SU-DHL-6 (cell line): ENCODE data around the gene RACGAP1.

Source experiments
- H2AFZ ChIP-seq: fragments of 200-600 bp; sonication (generic); 2 replicates; pipeline ENCODE4 v1.6.1; 2014; ENCODE audit warnings: low read depth, mild to moderate bottlenecking, moderate library complexity, mixed read lengths, antibody characterized with exemption, low read length; ENCODE audit not compliant: severe bottlenecking
- H3F3A ChIP-seq: fragments of 200-600 bp; shearing (Covaris generic); 2 replicates; pipeline ENCODE4 v1.6.0; 2016; ENCODE audit warnings: antibody characterized with exemption, mild to moderate bottlenecking; ENCODE audit not compliant: insufficient read depth
- H3K27ac ChIP-seq: fragments of 200-600 bp; sonication (generic); 2 replicates; pipeline ENCODE4 v1.5.1; 2016; ENCODE audit warnings: low read depth, mild to moderate bottlenecking, low read length, moderate library complexity, mixed read lengths
- H3K27me3 ChIP-seq: fragments of 200-600 bp; sonication (generic), shearing (Covaris generic); 2 replicates; pipeline ENCODE4 v1.6.0; 2014; ENCODE audit warnings: mild to moderate bottlenecking, low read length
- H3K36me3 ChIP-seq: fragments of 200-600 bp; sonication (generic); 2 replicates; pipeline ENCODE4 v1.6.1; 2014; ENCODE audit warnings: mild to moderate bottlenecking, low read length, mixed read lengths
- H3K4me2 ChIP-seq: fragments of 300-600, 200-600 bp; shearing (Covaris generic), sonication (generic); 2 replicates; pipeline ENCODE4 v1.6.0; 2014; ENCODE audit warnings: low read length, low read depth, mild to moderate bottlenecking; ENCODE audit not compliant: poor library complexity, severe bottlenecking
- H3K4me3 ChIP-seq: fragments of 200-600 bp; sonication (generic); 2 replicates; pipeline ENCODE4 v1.5.1; 2014; ENCODE audit warnings: antibody characterized with exemption, low read length, mild to moderate bottlenecking, mixed read lengths; ENCODE audit not compliant: insufficient read depth, poor library complexity, severe bottlenecking
- H3K79me2 ChIP-seq: fragments of 200-600 bp; sonication (generic); 2 replicates; pipeline ENCODE4 v1.6.1; 2014; ENCODE audit warnings: mild to moderate bottlenecking, low read length, moderate library complexity; ENCODE audit not compliant: insufficient read depth
- H3K9ac ChIP-seq: fragments of 200-600 bp; sonication (generic); 2 replicates; pipeline ENCODE4 v1.7.0; 2014; ENCODE audit warnings: mild to moderate bottlenecking, low read length
- H3K9me2 ChIP-seq: fragments of 200-600 bp; sonication (generic); replicated peaks from 2 replicates; pipeline ENCODE4 v1.6.1; 2014; ENCODE audit warnings: low read length; ENCODE audit not compliant: insufficient read depth
- H3K9me3 ChIP-seq: fragments of 200-600 bp; sonication (generic); 2 replicates; pipeline ENCODE4 v1.6.1; 2014; ENCODE audit warnings: low read length, mixed read lengths; ENCODE audit not compliant: insufficient read depth
- H4K20me1 ChIP-seq: fragments of 200-600 bp; sonication (generic); 2 replicates; pipeline ENCODE4 v1.6.1; 2014; ENCODE audit warnings: low read depth, mild to moderate bottlenecking, antibody characterized with exemption, low read length, moderate library complexity, mixed read lengths
- EZH2phosphoT487 ChIP-seq: fragments of 200-600 bp; sonication (generic), shearing (Covaris generic); conservative IDR thresholded peaks from 2 replicates; pipeline ENCODE4 v1.6.1; 2018; ENCODE audit warnings: mild to moderate bottlenecking, antibody characterized with exemption, low read length, moderate library complexity, mixed read lengths
- TF ChIP-seq, protein P1 (sequence below): fragments of 200-600 bp; sonication (generic); IDR thresholded peaks from one replicate; pipeline ENCODE4 v1.5.1; 2017; ENCODE audit warnings: antibody characterized with exemption, mild to moderate bottlenecking, low read length, moderate library complexity; ENCODE audit not compliant: insufficient read depth, poor library complexity, severe bottlenecking

The RACGAP1 gene

GRCh38 chr12:49951411-49952240 is 73.7 kb downstream of the RACGAP1 start:
- Histone ChIP-seq H2AFZ (no peak overlapping the region), H3F3A (no peaks in the 10 kb centered on the region), H3K4me2 (no peak overlapping the region), H4K20me1 (no peaks in the 10 kb centered on the region), H3K9me3 (no peaks in the 10 kb centered on the region), H3K36me3 (no peaks in the 10 kb centered on the region), H3K27me3 (no peaks in the 10 kb centered on the region), H3K4me3 (no peak overlapping the region), H3K27ac (no peak overlapping the region), H3K9ac (no peak overlapping the region), H3K9me2 (no peaks in the 10 kb centered on the region), H3K79me2 (no peaks in the 10 kb centered on the region)
- no peak for TF ChIP-seq EZH2phosphoT487

- no peak within 1 kb of the TSS for H3K4me2 ChIP-seq
Observed at GRCh38 chr12:49950273-49951251, 74.7 kb downstream of the RACGAP1 start, which contains the start of gene AQP2. AQP2 (plus strand) TSS chr12:49950737; CDS start chr12:49950831, 94 bp downstream.

GRCh38 chr12:49949866-49950265 is 75.4 kb downstream of the RACGAP1 start:
- no peak overlapping the region for H3K4me3 ChIP-seq
- H3K27ac ChIP-seq: no peak overlapping the region
- H3K27me3 ChIP-seq: no peaks in the 10 kb centered on the region
- H3F3A ChIP-seq: no peaks in the 10 kb centered on the region
- H3K9me2 ChIP-seq: no peaks in the 10 kb centered on the region
- TF ChIP-seq EZH2phosphoT487: no peak
- TF ChIP-seq, protein P1, sequence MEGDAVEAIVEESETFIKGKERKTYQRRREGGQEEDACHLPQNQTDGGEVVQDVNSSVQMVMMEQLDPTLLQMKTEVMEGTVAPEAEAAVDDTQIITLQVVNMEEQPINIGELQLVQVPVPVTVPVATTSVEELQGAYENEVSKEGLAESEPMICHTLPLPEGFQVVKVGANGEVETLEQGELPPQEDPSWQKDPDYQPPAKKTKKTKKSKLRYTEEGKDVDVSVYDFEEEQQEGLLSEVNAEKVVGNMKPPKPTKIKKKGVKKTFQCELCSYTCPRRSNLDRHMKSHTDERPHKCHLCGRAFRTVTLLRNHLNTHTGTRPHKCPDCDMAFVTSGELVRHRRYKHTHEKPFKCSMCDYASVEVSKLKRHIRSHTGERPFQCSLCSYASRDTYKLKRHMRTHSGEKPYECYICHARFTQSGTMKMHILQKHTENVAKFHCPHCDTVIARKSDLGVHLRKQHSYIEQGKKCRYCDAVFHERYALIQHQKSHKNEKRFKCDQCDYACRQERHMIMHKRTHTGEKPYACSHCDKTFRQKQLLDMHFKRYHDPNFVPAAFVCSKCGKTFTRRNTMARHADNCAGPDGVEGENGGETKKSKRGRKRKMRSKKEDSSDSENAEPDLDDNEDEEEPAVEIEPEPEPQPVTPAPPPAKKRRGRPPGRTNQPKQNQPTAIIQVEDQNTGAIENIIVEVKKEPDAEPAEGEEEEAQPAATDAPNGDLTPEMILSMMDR: no peak
- no peak overlapping the region for H2AFZ ChIP-seq
- no peak overlapping the region for H3K4me2 ChIP-seq
- no peaks in the 10 kb centered on the region for H3K9me3 ChIP-seq
- no peaks in the 10 kb centered on the region for H3K79me2 ChIP-seq
- no peaks in the 10 kb centered on the region for H4K20me1 ChIP-seq
- no peaks in the 10 kb centered on the region for H3K36me3 ChIP-seq
- H3K9ac ChIP-seq: no peak overlapping the region

More at GRCh38 chr12:49950273-49951251, 74.7 kb downstream of the RACGAP1 start, which contains the start of gene AQP2:
- no peak for TF ChIP-seq EZH2phosphoT487
- TF ChIP-seq, protein P1: no peak
- Histone ChIP-seq H4K20me1 (no peaks in the 10 kb centered on the region), H3K9me3 (no peaks in the 10 kb centered on the region), H3K79me2 (no peaks in the 10 kb centered on the region), H2AFZ (no peak within 1 kb of the TSS), H3K36me3 (no peaks in the 10 kb centered on the region), H3K27me3 (no peaks in the 10 kb centered on the region), H3F3A (no peaks in the 10 kb centered on the region), H3K9ac (no peak within 1 kb of the TSS), H3K27ac (no peak within 1 kb of the TSS), H3K9me2 (no peaks in the 10 kb centered on the region), H3K4me3 (no peak within 1 kb of the TSS)
